ENCODE data around the gene TRMT44.

DNA sequence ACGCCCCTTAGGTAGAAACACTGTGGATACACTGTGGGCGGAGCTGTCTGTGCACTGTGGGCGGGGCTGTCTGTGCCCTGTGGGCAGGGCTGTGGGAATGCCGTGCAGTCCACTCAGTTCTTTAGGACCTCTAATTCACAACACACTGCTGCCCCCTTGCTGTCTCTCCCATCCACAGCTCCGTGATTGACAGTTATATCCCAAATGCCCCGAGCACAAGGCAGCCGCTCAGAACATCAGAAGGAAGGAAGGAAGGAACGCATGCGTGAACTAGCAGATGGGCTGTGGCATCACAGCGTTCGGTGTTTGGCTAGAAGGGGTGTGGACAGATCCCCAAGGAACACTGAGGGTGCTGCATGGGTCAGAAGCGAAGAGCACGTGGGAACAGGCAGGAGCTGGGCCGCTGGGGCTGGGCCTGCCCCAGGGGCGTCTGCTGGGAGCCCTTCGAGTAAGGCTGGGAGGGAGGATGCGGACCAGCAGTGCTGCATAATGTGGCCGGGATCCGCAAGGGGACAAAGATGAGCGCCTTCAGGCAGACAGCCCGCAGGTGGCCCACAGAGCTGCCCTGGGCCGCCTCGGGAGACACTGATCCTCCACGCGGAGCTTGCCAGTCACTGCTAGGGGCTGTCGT lies 29.8 kb upstream of the TRMT44 start:
- TF ChIP-seq, protein P1, sequence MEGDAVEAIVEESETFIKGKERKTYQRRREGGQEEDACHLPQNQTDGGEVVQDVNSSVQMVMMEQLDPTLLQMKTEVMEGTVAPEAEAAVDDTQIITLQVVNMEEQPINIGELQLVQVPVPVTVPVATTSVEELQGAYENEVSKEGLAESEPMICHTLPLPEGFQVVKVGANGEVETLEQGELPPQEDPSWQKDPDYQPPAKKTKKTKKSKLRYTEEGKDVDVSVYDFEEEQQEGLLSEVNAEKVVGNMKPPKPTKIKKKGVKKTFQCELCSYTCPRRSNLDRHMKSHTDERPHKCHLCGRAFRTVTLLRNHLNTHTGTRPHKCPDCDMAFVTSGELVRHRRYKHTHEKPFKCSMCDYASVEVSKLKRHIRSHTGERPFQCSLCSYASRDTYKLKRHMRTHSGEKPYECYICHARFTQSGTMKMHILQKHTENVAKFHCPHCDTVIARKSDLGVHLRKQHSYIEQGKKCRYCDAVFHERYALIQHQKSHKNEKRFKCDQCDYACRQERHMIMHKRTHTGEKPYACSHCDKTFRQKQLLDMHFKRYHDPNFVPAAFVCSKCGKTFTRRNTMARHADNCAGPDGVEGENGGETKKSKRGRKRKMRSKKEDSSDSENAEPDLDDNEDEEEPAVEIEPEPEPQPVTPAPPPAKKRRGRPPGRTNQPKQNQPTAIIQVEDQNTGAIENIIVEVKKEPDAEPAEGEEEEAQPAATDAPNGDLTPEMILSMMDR (conservative IDR thresholded peaks at IDR 0.05; ENCODE audit: low read depth, low read length): peak; percentile 45
- TF ChIP-seq, protein P2, sequence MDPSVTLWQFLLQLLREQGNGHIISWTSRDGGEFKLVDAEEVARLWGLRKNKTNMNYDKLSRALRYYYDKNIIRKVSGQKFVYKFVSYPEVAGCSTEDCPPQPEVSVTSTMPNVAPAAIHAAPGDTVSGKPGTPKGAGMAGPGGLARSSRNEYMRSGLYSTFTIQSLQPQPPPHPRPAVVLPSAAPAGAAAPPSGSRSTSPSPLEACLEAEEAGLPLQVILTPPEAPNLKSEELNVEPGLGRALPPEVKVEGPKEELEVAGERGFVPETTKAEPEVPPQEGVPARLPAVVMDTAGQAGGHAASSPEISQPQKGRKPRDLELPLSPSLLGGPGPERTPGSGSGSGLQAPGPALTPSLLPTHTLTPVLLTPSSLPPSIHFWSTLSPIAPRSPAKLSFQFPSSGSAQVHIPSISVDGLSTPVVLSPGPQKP (IDR thresholded peaks at IDR 0.05; ENCODE audit: borderline replicate concordance, low read depth, low read length): no peak
- TF ChIP-seq, protein P3, sequence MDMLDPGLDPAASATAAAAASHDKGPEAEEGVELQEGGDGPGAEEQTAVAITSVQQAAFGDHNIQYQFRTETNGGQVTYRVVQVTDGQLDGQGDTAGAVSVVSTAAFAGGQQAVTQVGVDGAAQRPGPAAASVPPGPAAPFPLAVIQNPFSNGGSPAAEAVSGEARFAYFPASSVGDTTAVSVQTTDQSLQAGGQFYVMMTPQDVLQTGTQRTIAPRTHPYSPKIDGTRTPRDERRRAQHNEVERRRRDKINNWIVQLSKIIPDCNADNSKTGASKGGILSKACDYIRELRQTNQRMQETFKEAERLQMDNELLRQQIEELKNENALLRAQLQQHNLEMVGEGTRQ (IDR thresholded peaks at IDR 0.05; ENCODE audit: low read depth, low read length): no peak
- TF ChIP-seq FOS (IDR thresholded peaks at IDR 0.05; ENCODE audit: low read depth, low read length): no peak
- no peak for TF ChIP-seq POLR2A (IDR thresholded peaks at IDR 0.05; ENCODE audit: low read depth, low read length)
- no peak for TF ChIP-seq MAZ (IDR thresholded peaks at IDR 0.05; ENCODE audit: borderline replicate concordance, low read depth, low read length)
- no peak for TF ChIP-seq CEBPB (IDR thresholded peaks at IDR 0.05; ENCODE audit: low read depth, low read length)
- peak; percentile 58 for TF ChIP-seq RAD21 (IDR thresholded peaks at IDR 0.05; ENCODE audit: low read length)
- TF ChIP-seq RCOR1 (IDR thresholded peaks at IDR 0.05; ENCODE audit: insufficient replicate concordance, low read length): no peak
- no peak for TF ChIP-seq MAFK (IDR thresholded peaks at IDR 0.05; ENCODE audit: low read depth, low read length)
- no peak for TF ChIP-seq BHLHE40 (IDR thresholded peaks at IDR 0.05; ENCODE audit: low read depth, low read length)
- no peak for TF ChIP-seq CHD1 (IDR thresholded peaks at IDR 0.05; ENCODE audit: low read depth, low read length)
- TF ChIP-seq NFE2L2 (IDR thresholded peaks at IDR 0.05; ENCODE audit: low read depth, low read length): no peak
- no peak for TF ChIP-seq MXI1 (IDR thresholded peaks at IDR 0.05; ENCODE audit: borderline replicate concordance, low read depth, low read length)
